GM23338 (cell line): ENCODE data around the gene HDAC8. TPM values are rescaled to one million over a fixed set of nuclear protein-coding genes. Genes with fewer than 3 reads are reported as not detected.

Experiments used
- ATAC-seq: fragments of 200-7000 bp; cut with Tn5 transposase; 3 replicates; pipeline ENCODE4 v1.9.1; 2020
- DNase-seq: peaks from one replicate; pipeline ENCODE4 v3.0.0-alpha.2; 2015; ENCODE audit warnings: low spot score
- H2AFZ ChIP-seq: fragments of 200-600 bp; sonication (generic); 2 replicates; pipeline ENCODE4 v1.8.0; 2016; ENCODE audit warnings: antibody characterized with exemption, mild to moderate bottlenecking, moderate library complexity
- H3F3A ChIP-seq: fragments of 200-600 bp; sonication (generic); replicated peaks from 2 replicates; pipeline ENCODE4 v1.8.0; 2017; ENCODE audit warnings: antibody characterized with exemption, mixed run types, low read depth
- H3K27ac ChIP-seq: fragments of 200-600 bp; sonication (generic); 2 replicates; pipeline ENCODE4 v1.6.1; 2016; ENCODE audit warnings: low read depth
- H3K27me3 ChIP-seq: fragments of 200-600 bp; sonication (generic); 2 replicates; pipeline ENCODE4 v1.8.0; 2016; ENCODE audit warnings: mild to moderate bottlenecking, mixed run types, moderate library complexity; ENCODE audit not compliant: insufficient read depth
- H3K36me3 ChIP-seq: fragments of 200-600 bp; sonication (generic); 2 replicates; pipeline ENCODE4 v1.8.0; 2016; ENCODE audit warnings: mild to moderate bottlenecking; ENCODE audit not compliant: insufficient read depth
- H3K4me1 ChIP-seq: fragments of 200-600 bp; sonication (generic); 2 replicates; pipeline ENCODE4 v1.8.0; 2016; ENCODE audit warnings: mild to moderate bottlenecking, moderate library complexity; ENCODE audit not compliant: insufficient read depth
- H3K4me2 ChIP-seq: fragments of 200-600 bp; sonication (generic); 2 replicates; pipeline ENCODE4 v1.7.1; 2017; ENCODE audit warnings: mixed run types
- H3K4me3 ChIP-seq: fragments of 200-600 bp; sonication (generic); 2 replicates; pipeline ENCODE4 v1.6.1; 2016; ENCODE audit warnings: mixed run types
- H3K79me2 ChIP-seq: fragments of 200-600 bp; sonication (generic); replicated peaks from 2 replicates; pipeline ENCODE4 v1.8.0; 2017; ENCODE audit warnings: mild to moderate bottlenecking; ENCODE audit not compliant: insufficient read depth
- H3K9me2 ChIP-seq: fragments of 200-600 bp; sonication (generic); 2 replicates; pipeline ENCODE4 v1.8.0; 2017; ENCODE audit not compliant: insufficient read depth
- H4K20me1 ChIP-seq: fragments of 200-600 bp; sonication (generic); replicated peaks from 2 replicates; pipeline ENCODE4 v1.8.0; 2017; ENCODE audit warnings: mild to moderate bottlenecking; ENCODE audit not compliant: insufficient read depth
- H3K27ac Mint-ChIP-seq: 2 replicates; pipeline ENCODE4 v1.8.0; 2020; ENCODE audit warnings: inconsistent platforms, mild to moderate bottlenecking, moderate library complexity, mixed read lengths
- H3K27me3 Mint-ChIP-seq: 3 replicates; pipeline ENCODE4 v1.8.0; 2022; ENCODE audit warnings: low read depth, mild to moderate bottlenecking, moderate library complexity, mixed read lengths, inconsistent platforms; ENCODE audit not compliant: insufficient read depth, poor library complexity
- H3K36me3 Mint-ChIP-seq: 3 replicates; pipeline ENCODE4 v1.8.0; 2021; ENCODE audit warnings: low read depth, mild to moderate bottlenecking, inconsistent platforms, moderate library complexity, mixed read lengths
- H3K4me1 Mint-ChIP-seq: 3 replicates; pipeline ENCODE4 v1.8.0; 2020; ENCODE audit warnings: mild to moderate bottlenecking, inconsistent platforms, mixed read lengths
- H3K4me3 Mint-ChIP-seq: 3 replicates; pipeline ENCODE4 v1.8.0; 2021; ENCODE audit warnings: moderate library complexity, mild to moderate bottlenecking, inconsistent platforms, mixed read lengths
- H3K9me3 Mint-ChIP-seq: 3 replicates; pipeline ENCODE4 v1.8.0; 2020; ENCODE audit warnings: moderate library complexity, mild to moderate bottlenecking, inconsistent platforms, mixed read lengths
- CTCF ChIP-seq, 2 experiments: fragments of 200-600 bp in 1 of 2; sonication (generic) in 1 of 2; conservative IDR thresholded peaks; 2 replicates each; pipeline versions ENCODE4 v1.5.1 to v1.6.1; 2016 to 2017; ENCODE audit warnings: antibody characterized with exemption in 2 of 2, low read depth in 2 of 2, mild to moderate bottlenecking in 2 of 2, moderate library complexity in 1 of 2
- ETS1 ChIP-seq: IDR thresholded peaks from 2 replicates; pipeline ENCODE4 v1.6.1; 2016; ENCODE audit warnings: antibody characterized with exemption
- NANOG ChIP-seq: IDR thresholded peaks from 2 replicates; pipeline ENCODE4 v1.6.1; 2016; ENCODE audit warnings: antibody characterized with exemption, borderline replicate concordance
- REST ChIP-seq: IDR thresholded peaks from one replicate; pipeline ENCODE4 v1.6.1; 2018; ENCODE audit warnings: antibody characterized with exemption; ENCODE audit not compliant: unreplicated experiment
- ZNF114 ChIP-seq: fragments of 250-450 bp; sonication (Bioruptor Pico); IDR thresholded peaks from 2 replicates; pipeline ENCODE4 v1.5.0; 2020; ENCODE audit warnings: mild to moderate bottlenecking, moderate library complexity
- ZNF331 ChIP-seq: fragments of 250-450 bp; sonication (Bioruptor Pico); IDR thresholded peaks from 2 replicates; pipeline ENCODE4 v1.5.0; 2020; ENCODE audit warnings: low read depth, mild to moderate bottlenecking, moderate library complexity
- polyA plus RNA-seq: library from polyadenylated mRNA; unstranded; fragments of >200 nt; fragmentation: Nextera tagmentation; extraction: Ambion mirVana; gene quantifications from 2 replicates; pipeline ENCODE4 v1.2.1, GENCODE V29; 2016
- total RNA-seq: library from RNA; depleted of rRNA; stranded (reverse); fragments of >200 nt; shearing (Covaris generic); gene quantifications from 2 replicates; pipeline ENCODE4 v1.2.3, GENCODE V29; 2014

The HDAC8 gene
- total and polyA plus RNA-seq, 2 experiments from 2014 or later: 21.6 to 28.7 TPM

- no peaks in the 10 kb centered on the region for H3K9me2 ChIP-seq
- H3K4me1 Mint-ChIP-seq: no peaks in the 10 kb centered on the region
- no peak overlapping the region for H2AFZ ChIP-seq
- no peak overlapping the region for H3K27ac ChIP-seq
- TF ChIP-seq ZNF114 (CRISPR knock-in tag) (no peak), ZNF331 (CRISPR knock-in tag) (no peak), ETS1 (no peak), NANOG (no peak)
- H3K4me1 ChIP-seq: no peaks in the 10 kb centered on the region
- H3K36me3 ChIP-seq: no peaks in the 10 kb centered on the region
- no peaks in the 10 kb centered on the region for H4K20me1 ChIP-seq
- H3K4me3 ChIP-seq: no peak overlapping the region
- no peak overlapping the region for H3K4me3 Mint-ChIP-seq
- DNase-seq: peak; percentile 1
- no peaks in the 10 kb centered on the region for H3K79me2 ChIP-seq
- H3K4me2 ChIP-seq: no peak overlapping the region
- H3K27me3 Mint-ChIP-seq: no peaks in the 10 kb centered on the region
- no peaks in the 10 kb centered on the region for H3K36me3 Mint-ChIP-seq
- ATAC-seq: no peak
- no peaks in the 10 kb centered on the region for H3K27me3 ChIP-seq
- no peaks in the 10 kb centered on the region for H3F3A ChIP-seq
- no peak overlapping the region for H3K27ac Mint-ChIP-seq
- no peaks in the 10 kb centered on the region for H3K9me3 Mint-ChIP-seq
Observed at GRCh38 chrX:72620550-72621145, 48.0 kb upstream of the HDAC8 start.

GRCh38 chrX:72609313-72609712 is 36.7 kb upstream of the HDAC8 start:
- Histone ChIP-seq H3K4me1 (no peaks in the 10 kb centered on the region), H3K79me2 (no peaks in the 10 kb centered on the region), H4K20me1 (no peaks in the 10 kb centered on the region), H3K36me3 (no peaks in the 10 kb centered on the region), H3K4me3 (no peak overlapping the region), H2AFZ (no peak overlapping the region), H3K27me3 (no peaks in the 10 kb centered on the region), H3K27ac (no peak overlapping the region), H3K9me2 (no peaks in the 10 kb centered on the region), H3K4me2 (no peak overlapping the region), H3F3A (no peaks in the 10 kb centered on the region)
- TF ChIP-seq CTCF (conservative IDR thresholded peaks at IDR 0.05; ENCODE audit: low read depth in 2 of 2) (peak; percentile 20 to 33; a peak in 3 of 4 replicates), REST (no peak)
- Mint-ChIP-seq H3K27me3 (no peaks in the 10 kb centered on the region), H3K9me3 (no peaks in the 10 kb centered on the region), H3K27ac (no peak overlapping the region), H3K4me3 (no peak overlapping the region), H3K36me3 (no peaks in the 10 kb centered on the region), H3K4me1 (no peaks in the 10 kb centered on the region)
- ATAC-seq: no peak
- peak; percentile 3 for DNase-seq
